GM19023 (cell line): Measurements from ENCODE around the gene MKRN2OS.

ENCODE experiments used
- ATAC-seq: cut with Tn5 transposase; IDR thresholded peaks from one replicate; pipeline ENCODE4 v1.9.1; 2021; ENCODE audit warnings: mild to moderate bottlenecking, moderate library complexity; ENCODE audit not compliant: unreplicated experiment

Gene MKRN2OS

GRCh38 chr3:12545473-12545791 is at the start of gene MKRN2OS:
MKRN2OS (minus strand) TSS chr3:12545499; CDS start chr3:12545464, 35 bp downstream.
- no peak for ATAC-seq

GRCh38 chr3:12593473-12593872 is 48.2 kb upstream of the MKRN2OS start:
- no peak for ATAC-seq

GRCh38 chr3:12591997-12592715 is 46.9 kb upstream of the MKRN2OS start:
- no peak for ATAC-seq

- no peak for ATAC-seq
These were observed 46.2 kb upstream of the MKRN2OS start for GRCh38 chr3:12591456-12591855.

GRCh38 chr3:12590096-12590495 is 44.8 kb upstream of the MKRN2OS start:
- ATAC-seq = no peak

- no peak for ATAC-seq
These were observed 43.0 kb upstream of the MKRN2OS start for GRCh38 chr3:12588039-12589009.

GRCh38 chr3:12586403-12586802 is 41.1 kb upstream of the MKRN2OS start:
- no peak for ATAC-seq

- no peak for ATAC-seq
These were observed 40.7 kb upstream of the MKRN2OS start for GRCh38 chr3:12585970-12586369.

GRCh38 chr3:12585181-12585580 is 39.9 kb upstream of the MKRN2OS start:
- ATAC-seq = no peak

GRCh38 chr3:12584083-12584482 is 38.8 kb upstream of the MKRN2OS start:
- no peak for ATAC-seq

GRCh38 chr3:12583280-12583679 is 38.0 kb upstream of the MKRN2OS start:
- ATAC-seq = no peak

- no peak for ATAC-seq
These were observed 37.4 kb upstream of the MKRN2OS start for GRCh38 chr3:12582730-12583129.

GRCh38 chr3:12579905-12580304 is 34.6 kb upstream of the MKRN2OS start:
- no peak for ATAC-seq

- no peak for ATAC-seq
These were observed 34.2 kb upstream of the MKRN2OS start for GRCh38 chr3:12579456-12579855.

GRCh38 chr3:12578742-12579141 is 33.4 kb upstream of the MKRN2OS start:
- no peak for ATAC-seq

GRCh38 chr3:12577379-12577778 is 32.1 kb upstream of the MKRN2OS start:
- no peak for ATAC-seq

GRCh38 chr3:12574661-12575060 is 29.4 kb upstream of the MKRN2OS start:
- no peak for ATAC-seq

- no peak for ATAC-seq
These were observed 28.8 kb upstream of the MKRN2OS start for GRCh38 chr3:12574131-12574530.

- ATAC-seq = no peak
These were observed 26.7 kb upstream of the MKRN2OS start for GRCh38 chr3:12571986-12572385.

- no peak for ATAC-seq
These were observed 24.5 kb upstream of the MKRN2OS start for GRCh38 chr3:12569836-12570235.

- ATAC-seq = no peak
These were observed 23.4 kb upstream of the MKRN2OS start for GRCh38 chr3:12568747-12569146.

GRCh38 chr3:12566976-12567375 is 21.7 kb upstream of the MKRN2OS start:
- no peak for ATAC-seq
